Muscle of leg (tissue), 16 donors: ENCODE measurements around the gene EIF3D. TPM values are rescaled to one million over a fixed set of nuclear protein-coding genes. Genes with fewer than 3 reads are reported as not detected.

ENCODE experiments used
- DNase-seq: peaks from one replicate; pipeline ENCODE4 v3.0.0; 2013
- H3K27ac ChIP-seq: one replicate; pipeline ENCODE4 v1.5.1; 2013; ENCODE audit warnings: mild to moderate bottlenecking, low read length, control low read depth
- H3K27me3 ChIP-seq: one replicate; pipeline ENCODE4 v1.6.1; 2013; ENCODE audit warnings: low read length; ENCODE audit not compliant: control insufficient read depth, insufficient read depth
- H3K36me3 ChIP-seq: one replicate; pipeline ENCODE4 v1.6.1; 2013; ENCODE audit warnings: low read length; ENCODE audit not compliant: control insufficient read depth, insufficient read depth
- H3K4me1 ChIP-seq: one replicate; pipeline ENCODE4 v1.6.1; 2013; ENCODE audit warnings: low read length; ENCODE audit not compliant: control insufficient read depth, insufficient read depth
- H3K4me3 ChIP-seq: one replicate; pipeline ENCODE4 v1.5.1; 2013; ENCODE audit warnings: low read length, control low read depth
- H3K9me3 ChIP-seq: replicated peaks from 2 replicates; pipeline ENCODE4 v1.6.1; 2013; ENCODE audit warnings: low read depth, low read length; ENCODE audit not compliant: control insufficient read depth
- WGBS: methylation state at CpG from one replicate; pipeline ENCODE4 v1.1.5; 2013; ENCODE audit warnings: missing lambda C conversion rate; ENCODE audit not compliant: insufficient coverage; 5-methylcytosine and 5-hydroxymethylcytosine counted together
- long read RNA-seq, 11 donors: transcript quantifications; one replicate each; lab custom pipeline, GENCODE V29; 2026
- polyA plus RNA-seq, 8 donors: library from polyadenylated mRNA; unstranded; fragments of 120-200 nt; gene quantifications; one replicate each; pipeline versions ENCODE4 v1.2.1 to v1.2.3, GENCODE V29; 2013; ENCODE audit warnings: inconsistent platforms in 1 of 8, low replicate concordance in 1 of 8; ENCODE audit not compliant: insufficient read length in 8 of 8, insufficient read depth in 1 of 8
- total RNA-seq: library from RNA; stranded (reverse); fragments of 120-200 nt; gene quantifications from one replicate; pipeline ENCODE4 v1.2.4, GENCODE V29; 2013

The EIF3D gene
- total RNA-seq = 170 TPM
- polyA plus RNA-seq = 100 to 1,000 TPM; 174 to 214 (median 194) TPM
- long read RNA-seq, donor 1, transcript EIF3D-201 (15 exons, 2,155 nt) = major isoform, 27 of 36 reads
- long read RNA-seq, donor 1, partial matches to known transcripts = 5 of 36 reads
- long read RNA-seq, donor 1, other reads (novel, unspliced or antisense) = 0 of 36 reads
- long read RNA-seq, donor 2, transcript EIF3D-201 (15 exons, 2,155 nt) = major isoform, 9 of 9 reads
- long read RNA-seq, donor 2, partial matches to known transcripts = 0 of 9 reads
- long read RNA-seq, donor 2, other reads (novel, unspliced or antisense) = 0 of 9 reads
- long read RNA-seq, donor 3, transcript EIF3D-201 (15 exons, 2,155 nt) = major isoform, 36 of 56 reads
- long read RNA-seq, donor 3, transcript EIF3D-209 (3 exons, 887 nt) = minor isoform, 8 of 56 reads
- long read RNA-seq, donor 3, partial matches to known transcripts = 11 of 56 reads
- long read RNA-seq, donor 3, other reads (novel, unspliced or antisense) = 0 of 56 reads
- long read RNA-seq, donor 4, transcript EIF3D-201 (15 exons, 2,155 nt) = major isoform, 10 of 19 reads
- long read RNA-seq, donor 4, partial matches to known transcripts = 8 of 19 reads
- long read RNA-seq, donor 4, other reads (novel, unspliced or antisense) = 0 of 19 reads
- long read RNA-seq, donor 5, transcript EIF3D-209 (3 exons, 887 nt) = minor isoform, 27 of 160 reads
- long read RNA-seq, donor 5, transcript EIF3D-201 (15 exons, 2,155 nt) = major isoform, 59 of 160 reads
- long read RNA-seq, donor 5, partial matches to known transcripts = 57 of 160 reads
- long read RNA-seq, donor 5, other reads (novel, unspliced or antisense) = 15 of 160 reads
- long read RNA-seq, donor 6, transcript EIF3D-201 (15 exons, 2,155 nt) = major isoform, 60 of 118 reads
- long read RNA-seq, donor 6, transcript EIF3D-209 (3 exons, 887 nt) = minor isoform, 10 of 118 reads
- long read RNA-seq, donor 6, partial matches to known transcripts = 30 of 118 reads
- long read RNA-seq, donor 6, other reads (novel, unspliced or antisense) = 16 of 118 reads
- long read RNA-seq, donor 7, transcript EIF3D-209 (3 exons, 887 nt) = minor isoform, 13 of 72 reads
- long read RNA-seq, donor 7, transcript EIF3D-201 (15 exons, 2,155 nt) = major isoform, 31 of 72 reads
- long read RNA-seq, donor 7, partial matches to known transcripts = 28 of 72 reads
- long read RNA-seq, donor 7, other reads (novel, unspliced or antisense) = 0 of 72 reads
- long read RNA-seq, donor 8, transcript EIF3D-201 (15 exons, 2,155 nt) = major isoform, 28 of 67 reads
- long read RNA-seq, donor 8, transcript EIF3D-209 (3 exons, 887 nt) = minor isoform, 7 of 67 reads
- long read RNA-seq, donor 8, partial matches to known transcripts = 23 of 67 reads
- long read RNA-seq, donor 8, other reads (novel, unspliced or antisense) = 8 of 67 reads
- long read RNA-seq, donor 9, transcript EIF3D-201 (15 exons, 2,155 nt) = major isoform, 28 of 62 reads
- long read RNA-seq, donor 9, transcript EIF3D-209 (3 exons, 887 nt) = minor isoform, 5 of 62 reads
- long read RNA-seq, donor 9, partial matches to known transcripts = 29 of 62 reads
- long read RNA-seq, donor 9, other reads (novel, unspliced or antisense) = 0 of 62 reads
- long read RNA-seq, donor 10, transcript EIF3D-209 (3 exons, 887 nt) = minor isoform, 14 of 106 reads
- long read RNA-seq, donor 10, transcript EIF3D-201 (15 exons, 2,155 nt) = major isoform, 44 of 106 reads
- long read RNA-seq, donor 10, partial matches to known transcripts = 41 of 106 reads
- long read RNA-seq, donor 10, other reads (novel, unspliced or antisense) = 7 of 106 reads
- long read RNA-seq, donor 11, transcript EIF3D-209 (3 exons, 887 nt) = minor isoform, 13 of 68 reads
- long read RNA-seq, donor 11, transcript EIF3D-201 (15 exons, 2,155 nt) = major isoform, 32 of 68 reads
- long read RNA-seq, donor 11, partial matches to known transcripts = 21 of 68 reads
- long read RNA-seq, donor 11, other reads (novel, unspliced or antisense) = 0 of 68 reads

- Histone ChIP-seq H3K9me3 (no peaks in the 10 kb centered on the region), H3K4me3 (peak within 1 kb of the TSS; percentile 72), H3K4me1 (peaks cover 12% of the 10 kb centered on the region), H3K36me3 (peaks cover 29% of the 10 kb centered on the region), H3K27me3 (no peaks in the 10 kb centered on the region), H3K27ac (peak within 1 kb of the TSS; percentile 91)
- peak; percentile 100 for DNase-seq
- under 1% methylated on average over 75 of the region's 82 CpGs for WGBS
Observed at GRCh38 chr22:36528795-36529751, at the start of gene EIF3D. TSS of gene EIF3D (minus strand) at chr22:36529166. CDS start at chr22:36526121, 3,045 bp downstream.

GRCh38 chr22:36578619-36579018, 49.7 kb upstream of the EIF3D start:
- Histone ChIP-seq H3K36me3 (no peaks in the 10 kb centered on the region), H3K9me3 (no peaks in the 10 kb centered on the region), H3K27me3 (peaks cover 10% of the 10 kb centered on the region), H3K4me3 (no peak overlapping the region), H3K27ac (no peak overlapping the region), H3K4me1 (no peaks in the 10 kb centered on the region)
- DNase-seq = no peak
- WGBS = 67% methylated on average over 5 of the region's 7 CpGs

GRCh38 chr22:36577019-36577418, 48.1 kb upstream of the EIF3D start:
- no peaks in the 10 kb centered on the region for H3K36me3 ChIP-seq
- no peak overlapping the region for H3K4me3 ChIP-seq
- peaks cover 10% of the 10 kb centered on the region for H3K27me3 ChIP-seq
- no peak overlapping the region for H3K27ac ChIP-seq
- 78% methylated on average over 9 of the region's 13 CpGs for WGBS
- DNase-seq = no peak
- no peaks in the 10 kb centered on the region for H3K9me3 ChIP-seq
- no peaks in the 10 kb centered on the region for H3K4me1 ChIP-seq

- Histone ChIP-seq H3K27ac (no peak overlapping the region), H3K4me1 (no peaks in the 10 kb centered on the region), H3K4me3 (no peak overlapping the region), H3K27me3 (peaks cover 2% of the 10 kb centered on the region), H3K36me3 (no peaks in the 10 kb centered on the region), H3K9me3 (no peaks in the 10 kb centered on the region)
- DNase-seq = no peak
- no CpG with 5 or more reads among the region's 1 CpG for WGBS
Observed at GRCh38 chr22:36574728-36575127, 45.8 kb upstream of the EIF3D start.

GRCh38 chr22:36573815-36574363, 44.9 kb upstream of the EIF3D start:
- Histone ChIP-seq H3K36me3 (no peaks in the 10 kb centered on the region), H3K27ac (no peak overlapping the region), H3K9me3 (no peaks in the 10 kb centered on the region), H3K4me1 (no peaks in the 10 kb centered on the region), H3K27me3 (peaks cover 2% of the 10 kb centered on the region), H3K4me3 (no peak overlapping the region)
- 26% methylated on average over 9 of the region's 9 CpGs for WGBS
- DNase-seq = no peak

- no peak overlapping the region for H3K27ac ChIP-seq
- H3K9me3 ChIP-seq = no peaks in the 10 kb centered on the region
- H3K36me3 ChIP-seq = no peaks in the 10 kb centered on the region
- H3K4me1 ChIP-seq = no peaks in the 10 kb centered on the region
- no CpG with 5 or more reads among the region's 2 CpGs for WGBS
- no peak for DNase-seq
- no peak overlapping the region for H3K4me3 ChIP-seq
- peaks cover 2% of the 10 kb centered on the region for H3K27me3 ChIP-seq
Observed at GRCh38 chr22:36571991-36572390, 43.0 kb upstream of the EIF3D start.

GRCh38 chr22:36569999-36570398, 41.0 kb upstream of the EIF3D start:
- 41% methylated on average over 9 of the region's 12 CpGs for WGBS
- Histone ChIP-seq H3K4me1 (peaks cover 2% of the 10 kb centered on the region), H3K27me3 (peaks cover 4% of the 10 kb centered on the region), H3K27ac (no peak overlapping the region), H3K4me3 (no peak overlapping the region), H3K9me3 (no peaks in the 10 kb centered on the region), H3K36me3 (no peaks in the 10 kb centered on the region)
- no peak for DNase-seq

- Histone ChIP-seq H3K27me3 (peaks cover 12% of the 10 kb centered on the region), H3K27ac (no peak overlapping the region), H3K36me3 (no peaks in the 10 kb centered on the region), H3K9me3 (no peaks in the 10 kb centered on the region), H3K4me1 (peaks cover 11% of the 10 kb centered on the region), H3K4me3 (no peak overlapping the region)
- no peak for DNase-seq
- no CpG with 5 or more reads among the region's 6 CpGs for WGBS
Observed at GRCh38 chr22:36568846-36569245, 39.9 kb upstream of the EIF3D start.
